ENCODE data around the gene VMP1.
"Not testable (repeated sequence)": the region's sequence is repeated elsewhere in the genome, so short reads cannot be mapped to it uniquely, and the experiment has no call there.

VMP1 gene

GRCh38 chr17:59785091-59785799, 77.8 kb downstream of the VMP1 start:
- TF ChIP-seq CTCF (conservative IDR thresholded peaks at IDR 0.05; ENCODE audit: low read depth, low read length) = no peak
- DNase-seq (ENCODE audit: low read depth) = no peak
- H3K4me3 ChIP-seq (ENCODE audit: low read length) = no peak overlapping the region

GRCh38 chr17:59786213-59786535, 78.7 kb downstream of the VMP1 start:
- no peak overlapping the region for H3K4me3 ChIP-seq (ENCODE audit: low read length)
- no peak for TF ChIP-seq CTCF (conservative IDR thresholded peaks at IDR 0.05; ENCODE audit: low read depth, low read length)
- no peak for DNase-seq (ENCODE audit: low read depth)

- H3K4me3 ChIP-seq (ENCODE audit: low read length) = no peak overlapping the region
- DNase-seq (ENCODE audit: low read depth) = peak; percentile 100
- no peak for TF ChIP-seq CTCF (conservative IDR thresholded peaks at IDR 0.05; ENCODE audit: low read depth, low read length)
Measured at GRCh38 chr17:59786536-59787319, 79.3 kb downstream of the VMP1 start.

- not testable (repeated sequence) for H3K4me3 ChIP-seq (ENCODE audit: low read length); DNase-seq (ENCODE audit: low read depth)
Measured at GRCh38 chr17:59789849-59790248, 82.4 kb downstream of the VMP1 start.

GRCh38 chr17:59790418-59790817, 83.0 kb downstream of the VMP1 start:
- not testable (repeated sequence) for H3K4me3 ChIP-seq (ENCODE audit: low read length); DNase-seq (ENCODE audit: low read depth)

- DNase-seq (ENCODE audit: low read depth) = no peak
- H3K4me3 ChIP-seq (ENCODE audit: low read length) = no peak overlapping the region
- no peak for TF ChIP-seq CTCF (conservative IDR thresholded peaks at IDR 0.05; ENCODE audit: low read depth, low read length)
Measured at GRCh38 chr17:59790910-59791309, 83.5 kb downstream of the VMP1 start.

GRCh38 chr17:59791603-59792457, 84.4 kb downstream of the VMP1 start:
- no peak for TF ChIP-seq CTCF (conservative IDR thresholded peaks at IDR 0.05; ENCODE audit: low read depth, low read length)
- no peak for DNase-seq (ENCODE audit: low read depth)
- H3K4me3 ChIP-seq (ENCODE audit: low read length) = no peak overlapping the region

- H3K4me3 ChIP-seq (ENCODE audit: low read length); DNase-seq (ENCODE audit: low read depth): not testable (repeated sequence)
Measured at GRCh38 chr17:59792458-59792823, 85.0 kb downstream of the VMP1 start.
